Body of pancreas (tissue), 4 donors: ENCODE measurements around the gene FAM83E. TPM values are rescaled to one million over a fixed set of nuclear protein-coding genes. Genes with fewer than 3 reads are reported as not detected.

Experiments used
- ATAC-seq: fragments of 150-250 bp; one replicate; pipeline ENCODE4 v1.9.1; 2016
- DNase-seq, 4 donors: peaks; one replicate each; pipeline ENCODE4 v3.0.0-alpha.2; 2019
- H3K27ac ChIP-seq, 4 donors: fragments of 200-600 bp; sonication (generic); 1 replicate in 3 of 4; 2 replicates in 1 of 4; pipeline versions ENCODE4 v1.5.1 to v1.6.1; 2016 to 2019; ENCODE audit warnings: mild to moderate bottlenecking in 1 of 4, mixed read lengths in 1 of 4, moderate library complexity in 1 of 4
- H3K27me3 ChIP-seq, 2 donors: fragments of 200-600 bp; sonication (generic); one replicate each; pipeline ENCODE4 v1.6.0; 2016; ENCODE audit warnings: mild to moderate bottlenecking in 1 of 2
- H3K36me3 ChIP-seq, 2 donors: fragments of 200-600 bp; sonication (generic); replicated peaks in 1 of 2; 2 replicates each; pipeline ENCODE4 v1.5.1; 2016; ENCODE audit warnings: low read depth in 2 of 2; ENCODE audit not compliant: insufficient read depth in 1 of 2
- H3K4me1 ChIP-seq: fragments of 200-600 bp; sonication (generic); one replicate; pipeline ENCODE4 v1.6.0; 2016
- H3K4me3 ChIP-seq, 2 donors: fragments of 200-600 bp; sonication (generic); 1 replicate in 1 of 2; 2 replicates in 1 of 2; pipeline ENCODE4 v1.5.1; 2016 to 2019
- H3K9me3 ChIP-seq, 3 donors: fragments of 200-600 bp; sonication (generic); 1 replicate in 2 of 3; 2 replicates in 1 of 3; pipeline ENCODE4 v1.5.1; 2016
- POLR2A ChIP-seq, 3 donors: fragments of 450-650 bp; IDR thresholded peaks; one replicate each; pipeline ENCODE4 v1.6.1; 2016; ENCODE audit warnings: antibody characterized with exemption in 3 of 3, mild to moderate bottlenecking in 2 of 3
- WGBS, 2 donors: methylation state at CpG; one replicate each; pipeline ENCODE4 v1.1.5; 2017; 5-methylcytosine and 5-hydroxymethylcytosine counted together
- intact Hi-C: fragments of 100-400 bp; cut with DNase I; formaldehyde crosslinking; loops from one replicate; pipeline ENCODE4 v1.15.1; 2023
- total RNA-seq, 2 donors: library from RNA; depleted of rRNA; stranded (reverse); fragments of >200 nt; gene quantifications; one replicate each; pipeline ENCODE4 v1.1.0, GENCODE V29; 2016
- TF ChIP-seq, protein P1 (sequence below), 7 experiments: fragments of 450-650 bp in 4 of 7; fragments of 200-600 bp in 3 of 7; sonication (generic) in 3 of 7; IDR thresholded peaks; one replicate each; pipeline ENCODE4 v1.5.1; 2016 to 2019; ENCODE audit warnings: antibody characterized with exemption in 7 of 7

Gene FAM83E
- total RNA-seq, 2 donors from 2014 or later, result 0.33 to 4.2 TPM

GRCh38 chr19:48623556-48624066, 8.7 kb upstream of the FAM83E start:
- Histone ChIP-seq H3K9me3 (no peaks in the 10 kb centered on the region), H3K27ac (peak overlapping the region; percentile 2 to 81 (median 78)), H3K27me3 (no peaks in the 10 kb centered on the region), H3K4me1 (peaks cover 26% of the 10 kb centered on the region), H3K36me3 (no peaks in the 10 kb centered on the region), H3K4me3 (no peak overlapping the region)
- ATAC-seq (no peak), DNase-seq (no peak)
- TF ChIP-seq, protein P1, sequence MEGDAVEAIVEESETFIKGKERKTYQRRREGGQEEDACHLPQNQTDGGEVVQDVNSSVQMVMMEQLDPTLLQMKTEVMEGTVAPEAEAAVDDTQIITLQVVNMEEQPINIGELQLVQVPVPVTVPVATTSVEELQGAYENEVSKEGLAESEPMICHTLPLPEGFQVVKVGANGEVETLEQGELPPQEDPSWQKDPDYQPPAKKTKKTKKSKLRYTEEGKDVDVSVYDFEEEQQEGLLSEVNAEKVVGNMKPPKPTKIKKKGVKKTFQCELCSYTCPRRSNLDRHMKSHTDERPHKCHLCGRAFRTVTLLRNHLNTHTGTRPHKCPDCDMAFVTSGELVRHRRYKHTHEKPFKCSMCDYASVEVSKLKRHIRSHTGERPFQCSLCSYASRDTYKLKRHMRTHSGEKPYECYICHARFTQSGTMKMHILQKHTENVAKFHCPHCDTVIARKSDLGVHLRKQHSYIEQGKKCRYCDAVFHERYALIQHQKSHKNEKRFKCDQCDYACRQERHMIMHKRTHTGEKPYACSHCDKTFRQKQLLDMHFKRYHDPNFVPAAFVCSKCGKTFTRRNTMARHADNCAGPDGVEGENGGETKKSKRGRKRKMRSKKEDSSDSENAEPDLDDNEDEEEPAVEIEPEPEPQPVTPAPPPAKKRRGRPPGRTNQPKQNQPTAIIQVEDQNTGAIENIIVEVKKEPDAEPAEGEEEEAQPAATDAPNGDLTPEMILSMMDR (IDR thresholded peaks at IDR 0.05), result no peak
- TF ChIP-seq POLR2A (IDR thresholded peaks at IDR 0.05), result no peak
- whole genome bisulfite sequencing, 2 donors, result 27 to 30% methylated on average over 8 of the region's 8 CpGs
- intact Hi-C loops, result no loop called here

GRCh38 chr19:48619692-48620585, 5.1 kb upstream of the FAM83E start:
- H3K4me1 ChIP-seq, result peaks cover 57% of the 10 kb centered on the region
- intact Hi-C loops, result no loop called here
- ATAC-seq (no peak), DNase-seq (no peak)
- H3K27me3 ChIP-seq, result no peaks in the 10 kb centered on the region
- 28 to 30% methylated on average over 6 of the region's 6 CpGs for WGBS, 2 donors
- peak overlapping the region in 1 of 2 donors; percentile 31 for H3K4me3 ChIP-seq
- H3K27ac ChIP-seq, result peak overlapping the region; percentile 86 to 94 (median 88)
- no peaks in the 10 kb centered on the region for H3K9me3 ChIP-seq
- peaks cover 12 to 16% of the 10 kb centered on the region in 2 donors for H3K36me3 ChIP-seq
- TF ChIP-seq POLR2A (IDR thresholded peaks at IDR 0.05), result no peak
- TF ChIP-seq, protein P1 (IDR thresholded peaks at IDR 0.05), result no peak

GRCh38 chr19:48618916-48619691, 4.2 kb upstream of the FAM83E start, which contains the start of the genes RPL18 and SPHK2:
Gene RPL18, minus strand, starts transcription at chr19:48619178. Its CDS starts 35 bp downstream, at chr19:48619143.
Gene SPHK2, plus strand, starts transcription at chr19:48619506. Its CDS starts 1,009 bp downstream, at chr19:48620515.
- H3K27me3 ChIP-seq, result no peaks in the 10 kb centered on the region
- ATAC-seq (peak; percentile 91), DNase-seq (peak; percentile 98 to 100 (median 98))
- H3K4me3 ChIP-seq, result peak within 1 kb of the TSS; percentile 71 to 81
- H3K4me1 ChIP-seq, result peaks cover 50% of the 10 kb centered on the region
- H3K27ac ChIP-seq, result peak within 1 kb of the TSS; percentile 86 to 94 (median 88)
- H3K9me3 ChIP-seq, result no peaks in the 10 kb centered on the region
- peaks cover 12 to 16% of the 10 kb centered on the region in 2 donors for H3K36me3 ChIP-seq
- 0% methylated on average over 16 to 69 of the region's 69 CpGs for WGBS, 2 donors
- intact Hi-C loops, result no loop called here
- TF ChIP-seq, protein P1 (IDR thresholded peaks at IDR 0.05), result peak in 1 of 7 experiments; percentile 4
- peak; percentile 85 to 96 (median 92) for TF ChIP-seq POLR2A (IDR thresholded peaks at IDR 0.05)

DNA sequence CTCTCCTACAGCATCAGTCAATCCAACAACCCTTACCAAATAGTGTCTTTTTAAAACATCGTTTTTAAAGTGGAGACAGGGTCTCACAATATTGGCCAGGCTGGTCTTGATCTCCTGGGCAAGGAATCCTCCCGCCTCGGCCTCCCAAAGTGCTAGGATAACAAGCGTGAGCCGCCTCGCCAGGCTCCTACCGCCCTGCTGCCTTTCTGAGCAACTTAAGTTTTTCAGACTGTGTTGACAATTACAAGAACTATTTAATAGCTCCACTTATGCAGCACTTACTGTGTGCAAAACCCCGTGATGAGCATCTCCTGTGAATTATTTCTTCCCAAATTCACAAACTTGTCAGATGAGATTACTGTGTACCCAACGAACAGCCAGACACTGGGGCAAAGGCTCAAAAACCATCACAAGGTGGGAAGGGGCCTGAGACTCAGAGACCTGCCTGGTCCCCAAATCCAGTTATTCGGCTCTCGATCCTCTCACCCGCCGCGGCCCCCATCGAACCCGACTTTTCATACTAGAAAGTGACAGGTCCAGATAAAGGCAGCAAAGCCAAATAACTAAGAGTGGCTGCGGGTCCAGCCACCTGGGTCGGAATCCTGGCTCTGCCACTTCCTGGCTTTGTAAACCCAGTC, 3.5 kb upstream of the FAM83E start:
- Histone ChIP-seq H3K4me3 (peak overlapping the region; percentile 71 to 81), H3K9me3 (no peaks in the 10 kb centered on the region), H3K27me3 (no peaks in the 10 kb centered on the region), H3K4me1 (peaks cover 45% of the 10 kb centered on the region), H3K36me3 (peaks cover 12 to 16% of the 10 kb centered on the region in 2 donors), H3K27ac (peak overlapping the region; percentile 86 to 94 (median 88))
- no peak for ATAC-seq
- WGBS, 2 donors, result 1% methylated on average over 18 of the region's 18 CpGs
- TF ChIP-seq, protein P1 (IDR thresholded peaks at IDR 0.05), result no peak
- DNase-seq, result no peak
- intact Hi-C loops, result no loop called here
